Measurements from ENCODE around the gene LDLRAD3. TPM values are rescaled to one million over a fixed set of nuclear protein-coding genes. Genes with fewer than 3 reads are reported as not detected.

The LDLRAD3 gene
- total RNA-seq, 1 donor from 2014 or later: 7.7 TPM

GRCh38 chr11:35997902-35998520 is 54.1 kb downstream of the LDLRAD3 start:
- TF ChIP-seq CTCF (IDR thresholded peaks at IDR 0.05): no peak
- ATAC-seq (no peak), DNase-seq (no peak)
- Histone ChIP-seq H3K4me3 (no peak overlapping the region), H3K27ac (no peak overlapping the region), H3K9me3 (no peaks in the 10 kb centered on the region), H3K36me3 (no peaks in the 10 kb centered on the region), H3K27me3 (ENCODE audit: low read depth) (no peaks in the 10 kb centered on the region), H3K4me1 (no peaks in the 10 kb centered on the region)
- intact Hi-C loops (cut with DNase I): no loop called here

- Histone ChIP-seq H3K27ac (no peak overlapping the region), H3K9me3 (no peaks in the 10 kb centered on the region), H3K4me1 (no peaks in the 10 kb centered on the region), H3K36me3 (no peaks in the 10 kb centered on the region), H3K27me3 (ENCODE audit: low read depth) (no peaks in the 10 kb centered on the region), H3K4me3 (no peak overlapping the region)
- no peak for ATAC-seq
- no peak for DNase-seq
- no peak for TF ChIP-seq CTCF (IDR thresholded peaks at IDR 0.05)
- intact Hi-C loops (cut with DNase I): no loop called here
Observed at GRCh38 chr11:35998634-35999033, 54.8 kb downstream of the LDLRAD3 start.

- DNase-seq (no peak), ATAC-seq (peak; percentile 88 to 94)
- no peaks in the 10 kb centered on the region for H3K4me1 ChIP-seq
- H3K9me3 ChIP-seq: no peaks in the 10 kb centered on the region
- no peak overlapping the region for H3K27ac ChIP-seq
- no peaks in the 10 kb centered on the region for H3K27me3 ChIP-seq (ENCODE audit: low read depth)
- no peaks in the 10 kb centered on the region for H3K36me3 ChIP-seq
- no peak overlapping the region for H3K4me3 ChIP-seq
- intact Hi-C loops (cut with DNase I): no loop called here
- TF ChIP-seq CTCF (IDR thresholded peaks at IDR 0.05): no peak
Observed at GRCh38 chr11:36000616-36001190, 56.8 kb downstream of the LDLRAD3 start.

- no peak for DNase-seq
- H3K27ac ChIP-seq: no peak overlapping the region
Observed at GRCh38 chr11:36002196-36002595, 58.3 kb downstream of the LDLRAD3 start.

GRCh38 chr11:36002796-36003195 is 58.9 kb downstream of the LDLRAD3 start:
- TF ChIP-seq CTCF (IDR thresholded peaks at IDR 0.05): no peak
- intact Hi-C loops (cut with DNase I): no loop called here
- H3K27ac ChIP-seq: no peak overlapping the region

More at GRCh38 chr11:36002196-36002595, 58.3 kb downstream of the LDLRAD3 start:
- intact Hi-C loops (cut with DNase I): no loop called here
- no peak for TF ChIP-seq CTCF (IDR thresholded peaks at IDR 0.05)
- Histone ChIP-seq H3K27me3 (ENCODE audit: low read depth) (no peaks in the 10 kb centered on the region), H3K36me3 (no peaks in the 10 kb centered on the region), H3K4me3 (no peak overlapping the region), H3K4me1 (no peaks in the 10 kb centered on the region), H3K9me3 (no peaks in the 10 kb centered on the region)
- no peak for ATAC-seq

More at GRCh38 chr11:36002796-36003195, 58.9 kb downstream of the LDLRAD3 start:
- no peaks in the 10 kb centered on the region for H3K36me3 ChIP-seq
- H3K4me1 ChIP-seq: no peaks in the 10 kb centered on the region
- ATAC-seq (no peak), DNase-seq (no peak)
- no peaks in the 10 kb centered on the region for H3K27me3 ChIP-seq (ENCODE audit: low read depth)
- no peaks in the 10 kb centered on the region for H3K9me3 ChIP-seq
- H3K4me3 ChIP-seq: no peak overlapping the region

Measured in lower lobe of right lung (tissue), 2 donors.